CD14-positive monocyte (primary cell): ENCODE measurements around the gene MCM3AP. TPM values are rescaled to one million over a fixed set of nuclear protein-coding genes. Genes with fewer than 3 reads are reported as not detected.

Source experiments
- DNase-seq, 3 donors: peaks; one replicate each; pipeline ENCODE4 v3.0.0-alpha.2; 2011 to 2022
- H2AFZ ChIP-seq: 2 replicates; pipeline ENCODE4 v1.6.0; 2012; ENCODE audit warnings: mild to moderate bottlenecking, low read depth, low read length, inconsistent platforms; ENCODE audit not compliant: insufficient read depth, poor library complexity, severe bottlenecking
- H3K27ac ChIP-seq, 2 donors: 1 replicate in 1 of 2; 2 replicates in 1 of 2; pipeline ENCODE4 v1.5.1; 2012 to 2013; ENCODE audit warnings: low read length in 2 of 2, control low read depth in 1 of 2, inconsistent platforms in 1 of 2, low read depth in 1 of 2, mild to moderate bottlenecking in 1 of 2
- H3K27me3 ChIP-seq, 2 donors: one replicate each; pipeline versions ENCODE4 v1.6.0 to v1.6.1; 2011 to 2013; ENCODE audit warnings: low read length in 2 of 2; ENCODE audit not compliant: control insufficient read depth in 2 of 2, insufficient read depth in 2 of 2
- H3K36me3 ChIP-seq, 2 donors: replicated peaks in 1 of 2; 1 replicate in 1 of 2; 2 replicates in 1 of 2; pipeline versions ENCODE4 v1.5.1 to v1.6.1; 2012 to 2013; ENCODE audit warnings: low read length in 2 of 2, control low read depth in 1 of 2, inconsistent platforms in 1 of 2, mild to moderate bottlenecking in 1 of 2; ENCODE audit not compliant: insufficient read depth in 2 of 2, control insufficient read depth in 1 of 2
- H3K4me1 ChIP-seq, 2 donors: 1 replicate in 1 of 2; 2 replicates in 1 of 2; pipeline versions ENCODE4 v1.5.1 to v1.6.1; 2012 to 2013; ENCODE audit warnings: low read length in 2 of 2, control low read depth in 1 of 2, inconsistent platforms in 1 of 2, mild to moderate bottlenecking in 1 of 2, moderate library complexity in 1 of 2; ENCODE audit not compliant: insufficient read depth in 2 of 2, control insufficient read depth in 1 of 2
- H3K4me2 ChIP-seq: replicated peaks from 2 replicates; pipeline ENCODE3; 2012; ENCODE audit warnings: low read length, moderate library complexity, mild to moderate bottlenecking; ENCODE audit not compliant: poor library complexity, severe bottlenecking; ENCODE audit errors: extremely low read depth
- H3K4me3 ChIP-seq, 3 experiments: fragments of 200-600 bp in 1 of 3; sonication (generic) in 1 of 3; replicated peaks in 1 of 3; 1 replicate in 2 of 3; 2 replicates in 1 of 3; pipeline ENCODE4 v1.5.1; 2011 to 2013; ENCODE audit warnings: low read length in 3 of 3, mild to moderate bottlenecking in 3 of 3, control low read depth in 2 of 3, low read depth in 2 of 3, inconsistent platforms in 1 of 3, moderate library complexity in 1 of 3
- H3K79me2 ChIP-seq: 2 replicates; pipeline ENCODE4 v1.6.0; 2012; ENCODE audit warnings: mild to moderate bottlenecking, control low read depth, inconsistent platforms, low read length, moderate library complexity; ENCODE audit not compliant: insufficient read depth
- H3K9ac ChIP-seq: 2 replicates; pipeline ENCODE4 v1.6.0; 2017; ENCODE audit warnings: low read length, mild to moderate bottlenecking; ENCODE audit not compliant: insufficient read depth, poor library complexity, severe bottlenecking
- H3K9me3 ChIP-seq, 2 donors: replicated peaks in 1 of 2; 1 replicate in 1 of 2; 2 replicates in 1 of 2; pipeline versions ENCODE4 v1.5.1 to v1.6.1; 2012 to 2013; ENCODE audit warnings: low read length in 2 of 2, control low read depth in 1 of 2; ENCODE audit not compliant: control insufficient read depth in 1 of 2, insufficient read depth in 1 of 2
- H4K20me1 ChIP-seq: 2 replicates; pipeline ENCODE4 v1.6.0; 2012; ENCODE audit warnings: mild to moderate bottlenecking, low read length, control low read depth, moderate library complexity; ENCODE audit not compliant: insufficient read depth
- H3K27ac Mint-ChIP-seq, 7 donors: one replicate each; pipeline ENCODE4 v1.8.0; 2020; ENCODE audit warnings: mild to moderate bottlenecking in 7 of 7, mixed read lengths in 7 of 7, moderate library complexity in 6 of 7, inconsistent platforms in 2 of 7
- H3K27me3 Mint-ChIP-seq, 3 donors: one replicate each; pipeline ENCODE4 v1.8.0; 2021 to 2022; ENCODE audit warnings: low read depth in 3 of 3, mild to moderate bottlenecking in 3 of 3, mixed read lengths in 3 of 3, moderate library complexity in 3 of 3, inconsistent platforms in 1 of 3
- H3K36me3 Mint-ChIP-seq, 2 donors: one replicate each; pipeline ENCODE4 v1.8.0; 2020; ENCODE audit warnings: mixed read lengths in 2 of 2, inconsistent platforms in 1 of 2, mild to moderate bottlenecking in 1 of 2
- H3K4me1 Mint-ChIP-seq: one replicate; pipeline ENCODE4 v1.8.0; 2020; ENCODE audit warnings: mild to moderate bottlenecking, mixed read lengths
- H3K4me3 Mint-ChIP-seq, 2 donors: one replicate each; pipeline ENCODE4 v1.8.0; 2020; ENCODE audit warnings: mild to moderate bottlenecking in 2 of 2, mixed read lengths in 2 of 2, moderate library complexity in 1 of 2
- H3K9me3 Mint-ChIP-seq, 7 donors: one replicate each; pipeline ENCODE4 v1.8.0; 2020 to 2022; ENCODE audit warnings: mixed read lengths in 7 of 7, mild to moderate bottlenecking in 6 of 7, moderate library complexity in 6 of 7, inconsistent platforms in 2 of 7
- CTCF ChIP-seq: fragments of 200-600 bp; IDR thresholded peaks from one replicate; pipeline ENCODE4 v1.8.0; 2022; ENCODE audit warnings: antibody characterized with exemption, mild to moderate bottlenecking
- WGBS: methylation state at CpG from one replicate; pipeline ENCODE4 v1.1.5; 2013; ENCODE audit warnings: missing lambda C conversion rate; ENCODE audit not compliant: insufficient coverage; 5-methylcytosine and 5-hydroxymethylcytosine counted together
- intact Hi-C, 2 donors: fragments of 100-400 bp; cut with micrococcal nuclease; formaldehyde crosslinking; loops; one replicate each; pipeline versions ENCODE4 v1.15.0 to v1.15.1; 2023
- polyA plus RNA-seq, 3 donors: library from polyadenylated mRNA; depleted of rRNA in 1 of 3; unstranded in 2 of 3; stranded (reverse) in 1 of 3; fragments of 300-500 nt in 2 of 3; fragments of >200 nt in 1 of 3; fragmentation: Illumina TruSeq in 2 of 3; gene quantifications; 1 replicate in 2 of 3; 2 replicates in 1 of 3; pipeline ENCODE4 v1.2.3, GENCODE V29; 2012 to 2021

The MCM3AP gene
- polyA plus RNA-seq, 3 donors, result 30.9 to 62.4 (median 32.7) TPM

- WGBS, result 87% methylated on average over 5 of the region's 13 CpGs
- no peak for TF ChIP-seq CTCF
- H3K4me1 ChIP-seq, result no peaks in the 10 kb centered on the region
- H4K20me1 ChIP-seq, result no peaks in the 10 kb centered on the region
- H3K4me1 Mint-ChIP-seq, result no peaks in the 10 kb centered on the region
- no peaks in the 10 kb centered on the region for H3K27me3 ChIP-seq
- no peak overlapping the region for H2AFZ ChIP-seq
- no peak overlapping the region for H3K27ac Mint-ChIP-seq
- H3K27me3 Mint-ChIP-seq, result no peaks in the 10 kb centered on the region
- H3K36me3 ChIP-seq, result peaks cover 8 to 48% of the 10 kb centered on the region in 2 donors
- no peaks in the 10 kb centered on the region for H3K9me3 Mint-ChIP-seq
- H3K79me2 ChIP-seq, result no peaks in the 10 kb centered on the region
- H3K4me3 ChIP-seq, result no peak overlapping the region
- H3K9ac ChIP-seq, result no peak overlapping the region
- intact Hi-C loops, result no loop called here
- H3K4me2 ChIP-seq, result no peak overlapping the region
- H3K27ac ChIP-seq, result no peak overlapping the region
- H3K36me3 Mint-ChIP-seq, result peaks cover 44 to 51% of the 10 kb centered on the region in 2 donors
- no peak overlapping the region for H3K4me3 Mint-ChIP-seq
- no peaks in the 10 kb centered on the region for H3K9me3 ChIP-seq
- no peak for DNase-seq
Observed at GRCh38 chr21:46199436-46200373, 85.7 kb downstream of the MCM3AP start.

- H3K9me3 ChIP-seq, result no peaks in the 10 kb centered on the region
- H3K4me3 Mint-ChIP-seq, result no peak overlapping the region
- no peaks in the 10 kb centered on the region for H3K27me3 ChIP-seq
- H3K27me3 Mint-ChIP-seq, result no peaks in the 10 kb centered on the region
- H3K27ac ChIP-seq, result no peak overlapping the region
- no peaks in the 10 kb centered on the region for H3K79me2 ChIP-seq
- no peaks in the 10 kb centered on the region for H4K20me1 ChIP-seq
- H3K4me1 Mint-ChIP-seq, result no peaks in the 10 kb centered on the region
- no peak overlapping the region for H3K4me3 ChIP-seq
- WGBS, result 89% methylated on average over 16 of the region's 20 CpGs
- H3K36me3 ChIP-seq, result peaks cover 15 to 56% of the 10 kb centered on the region in 2 donors
- no peak overlapping the region for H3K27ac Mint-ChIP-seq
- peaks cover 51 to 56% of the 10 kb centered on the region in 2 donors for H3K36me3 Mint-ChIP-seq
- no peaks in the 10 kb centered on the region for H3K4me1 ChIP-seq
- no peak overlapping the region for H3K9ac ChIP-seq
- intact Hi-C loops, result no loop called here
- TF ChIP-seq CTCF, result no peak
- DNase-seq, result no peak
- H3K4me2 ChIP-seq, result no peak overlapping the region
- H3K9me3 Mint-ChIP-seq, result peaks cover 0 to 2% (median 0%) of the 10 kb centered on the region in 7 donors
- H2AFZ ChIP-seq, result no peak overlapping the region
Observed at GRCh38 chr21:46196733-46197132, 88.7 kb downstream of the MCM3AP start.
